ENCODE measurements around the gene GTPBP1. TPM values are rescaled to one million over a fixed set of nuclear protein-coding genes. Genes with fewer than 3 reads are reported as not detected.

The GTPBP1 gene
- 10 to 100 TPM; 88.6 to 92.8 TPM for total RNA-seq

DNA sequence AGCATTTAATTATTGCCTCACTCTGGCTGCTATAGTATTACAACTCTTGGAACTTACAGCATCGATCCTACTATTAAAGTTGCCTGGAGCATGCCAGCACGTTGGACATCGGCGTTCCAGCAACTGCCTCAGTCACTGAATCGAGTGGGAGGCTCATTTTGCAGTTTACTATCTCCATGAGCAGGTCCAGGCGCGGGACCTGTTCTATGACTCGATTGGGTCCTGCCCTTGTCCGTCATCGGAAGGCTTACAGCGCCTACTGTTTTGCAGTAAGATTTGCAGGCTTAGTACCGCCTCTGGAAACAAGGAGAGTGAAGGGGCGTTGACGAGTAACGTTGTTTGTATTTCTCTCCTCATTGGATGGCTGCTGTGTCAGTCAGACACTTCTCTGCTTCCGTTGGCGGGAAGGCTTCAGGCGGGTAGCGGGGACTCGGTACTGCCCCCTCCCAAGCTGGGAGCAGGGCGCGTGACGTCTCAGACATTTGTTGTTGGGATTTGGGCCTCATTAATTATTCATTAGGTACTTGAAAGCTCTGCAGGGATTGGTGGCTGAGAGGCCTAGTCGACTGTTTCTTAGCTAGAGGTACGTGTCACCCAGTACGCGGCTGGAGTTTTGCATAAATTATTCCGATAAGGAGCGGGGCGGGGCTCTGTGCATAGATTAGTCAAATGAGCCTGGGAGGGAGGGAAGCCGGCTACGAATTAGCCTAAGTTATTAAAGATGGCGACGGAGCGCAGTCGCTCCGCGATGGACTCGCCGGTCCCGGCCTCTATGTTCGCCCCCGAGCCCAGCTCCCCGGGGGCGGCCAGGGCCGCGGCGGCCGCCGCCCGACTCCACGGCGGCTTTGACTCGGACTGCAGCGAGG is at the start of gene GTPBP1:
TSS of gene GTPBP1 (plus strand) at position 710 of the 866 bp plus-strand sequence. CDS start at position 722, 12 bp downstream.
- DNase-seq (peak; percentile 98), ATAC-seq (peak; percentile 89)
- ChIA-PET POLR2A (interaction anchor here (0.6 to 1.0 kb wide), 6 partner anchors 9 to 721 kb away, joined by 3 to 7 read pairs (median 3); partner anchors contain the start of genes SOX10 and TOMM22), CTCF (interaction anchor here (0.6 to 3.1 kb wide), 7 partner anchors 18 to 1474 kb away, joined by 3 to 13 read pairs (median 4); partner anchors contain the start of genes MIEF1 and TOMM22)
- Mint-ChIP-seq H3K9me3 (ENCODE audit: low read depth) (no peaks in the 10 kb centered on the region), H3K36me3 (ENCODE audit: low read depth) (peaks cover 34% of the 10 kb centered on the region), H3K4me1 (peaks cover 53% of the 10 kb centered on the region), H3K27ac (peak within 1 kb of the TSS; percentile 97), H3K4me3 (peak within 1 kb of the TSS; percentile 93), H3K27me3 (no peaks in the 10 kb centered on the region)
- intact Hi-C loops (cut with DNase I, micrococcal nuclease), result loop anchor here (1.0 to 10.0 kb wide), 19 partner anchors 23 to 1642 kb away; partner anchors contain the start of genes CBY1 (in 2 of the 2), DDX17 (in 2 of the 2), FAM227A (in 2 of the 2) and ADSL (in 1 of the 2)

DNA sequence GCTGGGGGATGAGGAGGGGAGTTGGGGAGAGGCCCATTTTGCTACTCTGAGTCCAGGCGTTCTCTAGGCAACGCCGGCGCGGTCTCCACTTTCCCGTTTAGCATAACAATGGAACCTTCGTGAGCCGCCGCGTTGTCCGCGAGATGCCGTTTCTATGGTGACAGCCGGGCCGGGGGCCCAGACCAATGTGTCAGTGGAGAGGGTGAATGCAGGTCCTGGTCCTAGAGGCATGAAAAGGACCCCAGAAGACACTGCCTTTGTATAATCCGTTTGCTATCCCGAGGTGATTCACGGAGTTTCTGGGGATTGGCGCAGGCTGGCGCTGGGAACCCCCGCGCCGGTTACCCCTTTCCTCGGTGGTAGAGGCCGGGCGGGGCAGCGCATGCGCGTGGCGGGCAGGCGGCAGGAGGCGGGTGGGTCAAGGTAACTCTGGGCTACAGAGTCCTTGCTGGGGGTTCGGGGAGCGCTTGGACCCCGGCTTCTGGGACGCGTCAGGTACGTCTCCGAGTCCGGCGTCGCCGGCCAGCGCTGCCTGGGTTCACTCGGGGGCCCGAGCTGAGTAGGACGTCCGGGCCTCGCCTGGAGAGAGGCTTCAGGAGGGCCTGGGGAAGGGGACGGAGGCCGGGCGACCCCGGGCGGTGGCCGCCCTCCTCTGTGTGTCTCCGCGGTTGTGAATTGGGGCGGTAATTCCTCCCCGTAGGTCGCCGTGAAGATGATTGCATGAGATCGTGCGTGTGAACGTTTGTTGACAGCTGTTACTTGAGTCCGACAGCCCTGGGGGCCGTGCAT is 49.3 kb upstream of the GTPBP1 start, which contains the start of the genes CBY1 and FAM227A:
TSS of gene CBY1 (plus strand) at position 383 of the 789 bp plus-strand sequence. CDS start 11,417 bp downstream, outside the sequence.
TSS of gene FAM227A (minus strand) at position 137 of the 789 bp plus-strand sequence. CDS start 6,224 bp downstream, outside the sequence.
- peak; percentile 83 for ATAC-seq
- Mint-ChIP-seq H3K9me3 (ENCODE audit: low read depth) (no peaks in the 10 kb centered on the region), H3K4me1 (peaks cover 11% of the 10 kb centered on the region), H3K36me3 (ENCODE audit: low read depth) (no peaks in the 10 kb centered on the region), H3K27ac (peak within 1 kb of the TSS; percentile 93), H3K4me3 (peak within 1 kb of the TSS; percentile 79), H3K27me3 (no peaks in the 10 kb centered on the region)
- POLR2A ChIA-PET, result interaction anchor here (2.5 kb wide), 1 partner anchor 25 kb away, joined by 13 read pairs; the partner anchor contains the start of gene TOMM22
- intact Hi-C loops (cut with DNase I, micrococcal nuclease), result loop anchor here (1.0 to 5.0 kb wide), 13 partner anchors 24 to 476 kb away; partner anchors contain the start of genes GTPBP1 (in 2 of the 2), TOMM22 (in 2 of the 2), CSNK1E (in 1 of the 2) and DDX17 (in 1 of the 2)
- CTCF ChIA-PET, result no interaction called here
- peak; percentile 89 for DNase-seq

DNA sequence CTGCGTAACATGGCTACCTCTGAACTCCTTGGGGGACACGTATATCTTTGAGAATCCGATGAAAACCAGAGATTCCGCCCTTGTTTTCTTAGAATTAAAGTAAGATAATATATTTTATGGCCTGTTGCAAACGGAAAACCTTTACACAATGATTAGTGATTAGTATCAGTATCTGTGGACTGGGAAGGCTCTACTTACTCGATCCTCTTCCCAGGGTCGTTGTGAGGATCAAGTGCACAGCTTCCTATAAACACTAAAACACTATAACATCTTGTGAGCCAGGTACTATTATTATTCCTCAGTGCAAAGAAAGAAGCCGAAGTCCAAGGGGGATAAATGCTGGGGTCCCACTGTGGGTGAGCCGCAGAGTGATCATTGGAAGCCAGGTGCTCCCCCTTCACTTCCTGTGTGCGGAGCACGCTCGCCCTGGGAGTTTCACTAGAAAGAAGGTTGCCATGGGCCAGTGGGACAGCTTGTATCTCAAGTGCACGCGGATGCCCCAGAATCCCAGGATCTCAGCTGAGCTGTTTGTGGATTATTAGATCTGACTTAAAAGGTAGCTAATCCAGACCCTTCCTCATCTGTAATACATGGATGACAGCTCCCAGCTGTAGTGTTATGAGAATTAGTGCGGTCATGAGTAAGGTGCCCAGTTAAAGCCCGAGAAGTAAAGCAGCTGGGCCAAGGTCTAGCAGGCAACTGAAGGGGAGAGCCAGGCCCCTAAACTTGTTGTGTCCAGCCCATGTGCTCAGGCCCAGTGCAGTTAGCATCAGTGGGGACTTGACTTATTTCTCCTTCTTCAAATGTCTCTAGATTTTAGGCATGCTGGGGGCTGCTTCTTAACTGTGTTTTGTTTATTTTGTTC is 48.5 kb upstream of the GTPBP1 start:
- POLR2A ChIA-PET, result interaction anchor here (2.5 kb wide), 1 partner anchor 24 kb away, joined by 13 read pairs; the partner anchor contains the start of gene TOMM22
- CTCF ChIA-PET, result interaction anchor here (0.7 kb wide), 1 partner anchor 18 kb away, joined by 4 read pairs; no protein-coding TSS in a partner anchor
- Mint-ChIP-seq H3K9me3 (ENCODE audit: low read depth) (no peaks in the 10 kb centered on the region), H3K36me3 (ENCODE audit: low read depth) (no peaks in the 10 kb centered on the region), H3K4me3 (peak overlapping the region; percentile 79), H3K27me3 (no peaks in the 10 kb centered on the region), H3K4me1 (peaks cover 11% of the 10 kb centered on the region), H3K27ac (peak overlapping the region; percentile 93)
- peak; percentile 68 for DNase-seq
- intact Hi-C loops (cut with DNase I, micrococcal nuclease), result loop anchor here (2.0 to 5.0 kb wide), 4 partner anchors 24 to 384 kb away; partner anchors contain the start of genes CSNK1E (in 1 of the 2), GTPBP1 (in 1 of the 2), TMEM184B (in 1 of the 2) and TOMM22 (in 1 of the 2)
- ATAC-seq, result peak; percentile 50

DNA sequence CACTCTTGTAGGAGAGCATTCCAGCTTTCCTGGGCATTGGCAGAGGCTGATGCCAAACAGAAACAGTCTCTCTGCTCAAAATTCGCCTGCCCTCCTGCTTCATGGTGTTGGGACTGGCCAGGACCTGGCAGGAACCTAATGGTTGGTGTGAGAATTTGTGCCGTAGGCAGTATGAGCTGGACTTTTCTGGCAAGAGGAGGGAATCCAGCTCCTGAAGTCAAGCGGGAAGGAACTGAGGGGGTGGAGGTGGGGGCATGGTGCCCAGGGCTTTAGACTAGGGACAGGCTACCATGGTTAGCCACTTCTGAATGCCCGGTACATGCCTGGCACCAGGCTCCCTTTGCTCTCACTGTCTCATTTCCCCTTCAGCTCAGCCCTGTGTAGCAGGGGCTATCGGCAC is 30.9 kb upstream of the GTPBP1 start:
- DNase-seq (no peak), ATAC-seq (no peak)
- Mint-ChIP-seq H3K9me3 (ENCODE audit: low read depth) (no peaks in the 10 kb centered on the region), H3K4me1 (no peaks in the 10 kb centered on the region), H3K27me3 (no peaks in the 10 kb centered on the region), H3K27ac (no peak overlapping the region), H3K4me3 (no peak overlapping the region), H3K36me3 (ENCODE audit: low read depth) (peaks cover 14% of the 10 kb centered on the region)
- POLR2A ChIA-PET, result no interaction called here
- intact Hi-C loops (cut with DNase I, micrococcal nuclease), result no loop called here
- CTCF ChIA-PET, result interaction anchor here (0.6 to 0.7 kb wide), 3 partner anchors 17 to 541 kb away, joined by 3 to 4 read pairs (median 4); no protein-coding TSS in a partner anchor

DNA sequence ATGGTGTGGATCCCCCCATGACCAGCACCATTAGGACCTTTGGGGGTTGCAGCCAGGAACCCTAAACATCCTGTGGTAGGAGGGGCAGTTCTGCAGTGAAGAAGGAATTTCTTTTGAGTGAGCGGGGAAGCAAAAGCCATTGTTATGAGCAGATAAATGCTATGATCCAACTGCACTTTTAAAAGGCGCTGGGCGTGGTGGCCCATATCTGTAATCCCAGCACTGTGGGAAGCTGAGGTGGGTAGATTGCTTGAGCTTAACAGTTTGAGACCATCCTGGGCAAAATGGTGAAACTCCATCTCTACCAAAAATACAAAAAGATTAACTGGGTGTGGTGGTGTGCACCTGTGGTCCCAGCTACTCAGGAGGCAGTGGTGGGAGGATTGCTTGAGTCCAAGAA is 29.9 kb upstream of the GTPBP1 start:
- H3K36me3 Mint-ChIP-seq (ENCODE audit: low read depth), result peaks cover 12% of the 10 kb centered on the region
- no peak for ATAC-seq
- ChIA-PET POLR2A (no interaction called here), CTCF (no interaction called here)
- no peak overlapping the region for H3K27ac Mint-ChIP-seq
- no peaks in the 10 kb centered on the region for H3K9me3 Mint-ChIP-seq (ENCODE audit: low read depth)
- no peak overlapping the region for H3K4me3 Mint-ChIP-seq
- no peaks in the 10 kb centered on the region for H3K4me1 Mint-ChIP-seq
- intact Hi-C loops (cut with DNase I, micrococcal nuclease), result no loop called here
- no peaks in the 10 kb centered on the region for H3K27me3 Mint-ChIP-seq
- no peak for DNase-seq

DNA sequence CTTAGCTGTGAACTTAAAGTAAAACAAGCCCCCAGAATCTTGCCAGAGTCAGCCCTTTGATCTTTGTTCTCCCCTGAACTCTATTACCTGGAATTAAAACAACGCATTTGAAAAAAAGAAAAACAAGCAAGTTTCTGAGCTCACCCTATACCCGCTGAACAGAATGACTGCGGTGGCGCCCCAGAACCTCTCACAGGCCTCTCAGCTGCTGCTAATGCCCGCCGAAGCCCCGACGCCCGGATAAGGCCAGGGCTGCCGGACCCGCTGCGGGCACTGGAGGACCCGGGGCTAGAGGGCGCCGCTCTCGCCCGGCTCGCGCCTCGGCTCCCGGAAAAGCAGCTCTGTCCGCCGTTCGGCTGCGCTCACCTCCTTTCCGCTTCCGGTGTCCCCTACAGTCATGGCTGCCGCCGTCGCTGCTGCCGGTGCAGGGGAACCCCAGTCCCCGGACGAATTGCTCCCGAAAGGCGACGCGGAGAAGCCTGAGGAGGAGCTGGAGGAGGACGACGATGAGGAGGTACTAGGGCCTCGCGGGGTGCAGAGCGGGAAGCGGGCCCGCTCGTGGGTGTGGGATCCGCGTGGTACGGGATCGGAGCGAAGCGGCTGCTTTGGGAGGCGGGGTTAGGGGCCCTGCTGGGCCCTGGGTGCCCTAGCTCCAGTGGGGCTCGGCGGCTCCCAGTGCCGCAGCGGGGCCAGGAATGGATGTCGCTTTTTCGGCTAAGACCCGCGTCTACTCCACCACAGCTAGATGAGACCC is 24.0 kb upstream of the GTPBP1 start, which contains the start of gene TOMM22:
TSS of gene TOMM22 (plus strand) at position 376 of the 754 bp plus-strand sequence. CDS start at position 398, 22 bp downstream.
- peak within 1 kb of the TSS; percentile 98 for H3K27ac Mint-ChIP-seq
- peak; percentile 98 for ATAC-seq
- H3K4me1 Mint-ChIP-seq, result peaks cover 20% of the 10 kb centered on the region
- DNase-seq, result peak; percentile 92
- ChIA-PET POLR2A (interaction anchor here (0.5 to 2.1 kb wide), 11 partner anchors 8 to 838 kb away, joined by 3 to 13 read pairs (median 5); partner anchors contain the start of genes CBY1 and GTPBP1), CTCF (interaction anchor here (0.6 to 3.7 kb wide), 28 partner anchors 8 to 797 kb away, joined by 3 to 34 read pairs (median 3); partner anchors contain the start of genes GTPBP1, JOSD1 and TMEM184B)
- H3K27me3 Mint-ChIP-seq, result no peaks in the 10 kb centered on the region
- intact Hi-C loops (cut with DNase I, micrococcal nuclease), result loop anchor here (1.0 to 5.0 kb wide), 12 partner anchors 15 to 837 kb away; partner anchors contain the start of genes CBY1 (in 2 of the 2), FAM227A (in 2 of the 2), GTPBP1 (in 2 of the 2) and ANKRD54 (in 1 of the 2)
- H3K4me3 Mint-ChIP-seq, result peak within 1 kb of the TSS; percentile 90
- H3K36me3 Mint-ChIP-seq (ENCODE audit: low read depth), result peaks cover 38% of the 10 kb centered on the region
- no peaks in the 10 kb centered on the region for H3K9me3 Mint-ChIP-seq (ENCODE audit: low read depth)

DNA sequence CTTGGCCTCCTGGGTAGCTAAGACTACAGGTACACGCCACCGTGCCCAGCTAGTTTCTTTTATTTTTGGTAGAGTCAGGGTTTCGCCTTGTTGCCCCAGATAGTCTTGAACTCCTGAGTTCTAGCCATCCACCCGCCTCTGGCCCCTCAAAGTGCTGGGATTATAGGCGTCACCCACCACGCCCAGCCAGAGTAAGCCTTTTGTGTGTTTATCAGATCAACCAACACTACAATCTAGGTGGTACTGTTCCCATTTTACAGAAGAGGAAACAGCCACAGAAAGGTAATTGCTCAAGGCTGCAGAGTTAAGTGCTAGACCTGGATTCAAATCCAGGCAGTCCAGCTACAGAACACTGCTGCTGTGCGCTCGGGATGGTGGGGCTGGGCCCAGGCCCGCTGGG is 20.8 kb upstream of the GTPBP1 start:
- no peak for DNase-seq
- no peak overlapping the region for H3K4me3 Mint-ChIP-seq
- no peak overlapping the region for H3K27ac Mint-ChIP-seq
- no peaks in the 10 kb centered on the region for H3K9me3 Mint-ChIP-seq (ENCODE audit: low read depth)
- CTCF ChIA-PET, result no interaction called here
- POLR2A ChIA-PET, result no interaction called here
- no peak for ATAC-seq
- no peaks in the 10 kb centered on the region for H3K27me3 Mint-ChIP-seq
- intact Hi-C loops (cut with DNase I, micrococcal nuclease), result loop anchor here in 1 of 2 experiments (5.0 kb wide), 1 partner anchor 178 kb away; the partner anchor contains the start of gene DDX17
- peaks cover 20% of the 10 kb centered on the region for H3K4me1 Mint-ChIP-seq
- H3K36me3 Mint-ChIP-seq (ENCODE audit: low read depth), result peaks cover 59% of the 10 kb centered on the region

DNA sequence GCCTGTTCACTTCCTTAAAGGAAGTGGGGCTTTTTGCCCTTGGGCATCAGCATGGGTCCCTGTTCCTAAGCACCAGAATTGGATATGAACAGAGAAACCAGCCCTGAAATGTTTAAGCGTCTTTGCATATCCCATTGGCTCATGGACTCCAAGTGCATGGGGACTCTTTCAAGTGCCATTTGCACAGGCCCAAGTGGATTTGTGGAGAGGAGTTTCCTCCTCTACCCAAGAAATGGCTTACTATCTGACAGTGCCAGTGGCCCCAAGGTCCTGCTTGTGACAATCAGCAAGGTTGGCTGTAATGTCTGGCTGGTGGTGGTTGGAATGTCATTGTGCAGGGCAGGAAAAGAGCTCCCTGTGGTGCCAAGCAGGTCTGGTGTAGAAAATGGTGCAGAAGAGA is 20.0 kb upstream of the GTPBP1 start:
- peak overlapping the region; percentile 11 for H3K27ac Mint-ChIP-seq
- no peaks in the 10 kb centered on the region for H3K9me3 Mint-ChIP-seq (ENCODE audit: low read depth)
- POLR2A ChIA-PET, result no interaction called here
- peaks cover 20% of the 10 kb centered on the region for H3K4me1 Mint-ChIP-seq
- H3K4me3 Mint-ChIP-seq, result no peak overlapping the region
- DNase-seq, result no peak
- CTCF ChIA-PET, result no interaction called here
- intact Hi-C loops (cut with DNase I, micrococcal nuclease), result no loop called here
- no peak for ATAC-seq
- H3K27me3 Mint-ChIP-seq, result no peaks in the 10 kb centered on the region
- H3K36me3 Mint-ChIP-seq (ENCODE audit: low read depth), result peaks cover 61% of the 10 kb centered on the region

DNA sequence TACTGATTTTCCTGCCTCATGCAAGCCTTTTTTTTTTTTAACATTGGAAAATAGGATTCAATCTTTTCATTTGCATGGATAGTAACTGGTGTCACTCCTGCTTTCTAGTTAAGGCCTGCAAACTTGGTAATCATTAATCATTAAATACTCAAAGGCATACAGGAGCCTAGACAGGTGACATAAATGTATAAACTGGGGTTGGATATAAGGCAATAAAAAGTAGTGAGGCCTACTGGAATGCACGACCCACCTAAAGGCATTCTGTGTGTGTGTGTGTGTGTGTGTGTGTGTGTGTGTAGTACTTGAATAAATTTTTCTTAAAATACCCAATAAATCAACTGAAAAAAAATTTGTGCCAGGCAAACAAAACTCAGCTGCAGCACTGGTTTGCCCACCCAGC is 16.1 kb upstream of the GTPBP1 start:
- CTCF ChIA-PET, result interaction anchor here (0.7 kb wide), 1 partner anchor 8 kb away, joined by 3 read pairs; the partner anchor contains the start of gene TOMM22
- DNase-seq (no peak), ATAC-seq (no peak)
- Mint-ChIP-seq H3K4me1 (peaks cover 6% of the 10 kb centered on the region), H3K9me3 (ENCODE audit: low read depth) (no peaks in the 10 kb centered on the region), H3K27me3 (no peaks in the 10 kb centered on the region), H3K27ac (no peak overlapping the region), H3K4me3 (no peak overlapping the region), H3K36me3 (ENCODE audit: low read depth) (peaks cover 59% of the 10 kb centered on the region)
- intact Hi-C loops (cut with DNase I, micrococcal nuclease), result no loop called here
- POLR2A ChIA-PET, result no interaction called here

All from activated CD4-positive, alpha-beta T cell treated with anti-CD3 and anti-CD28 coated beads for 36 hours (primary cell).